GM18499 (cell line): Measurements from ENCODE around the gene CATSPERZ.

ENCODE experiments used
- ATAC-seq: cut with Tn5 transposase; IDR thresholded peaks from one replicate; pipeline ENCODE4 v1.9.1; 2021; ENCODE audit warnings: moderate number of reproducible peaks; ENCODE audit not compliant: insufficient read depth, unreplicated experiment

CATSPERZ gene

DNA sequence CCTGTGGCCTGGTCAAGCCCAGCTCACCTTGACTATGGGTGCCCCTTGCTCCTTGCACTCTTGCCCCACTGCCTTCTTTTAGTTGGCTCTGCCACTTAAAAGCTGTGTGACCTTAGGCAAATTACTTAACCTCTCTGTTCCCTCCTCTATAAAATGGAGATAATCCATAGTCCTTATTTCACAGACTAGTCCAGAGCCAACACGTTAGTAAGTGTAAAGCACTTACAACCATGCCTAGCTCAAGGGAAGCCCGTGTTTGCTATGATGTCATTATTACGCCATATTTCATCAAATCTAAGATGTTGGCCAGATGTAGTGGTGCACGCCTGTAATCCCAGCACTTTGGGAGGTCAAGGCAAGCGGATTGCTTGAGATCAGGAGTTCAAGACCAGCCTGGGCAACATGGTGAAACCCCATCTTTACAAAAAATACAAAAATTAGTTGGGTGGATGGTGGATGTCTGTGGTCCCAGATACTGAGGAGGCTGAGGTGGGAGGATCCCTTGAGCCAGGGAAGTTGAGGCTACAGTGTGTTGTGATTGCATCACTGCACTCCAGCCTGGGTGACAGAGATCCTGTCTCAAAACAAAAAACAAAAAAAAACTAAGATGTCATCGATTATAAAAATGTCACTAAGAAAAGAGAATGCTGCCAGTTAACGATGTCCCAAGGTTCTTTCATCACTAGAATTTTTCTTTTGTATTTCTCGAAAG, 37.5 kb downstream of the CATSPERZ start:
- no peak for ATAC-seq

- ATAC-seq, result no peak
Observed at GRCh38 chr11:64338716-64339115, 38.6 kb downstream of the CATSPERZ start.

- no peak for ATAC-seq
Observed at GRCh38 chr11:64339286-64339685, 39.1 kb downstream of the CATSPERZ start.

DNA sequence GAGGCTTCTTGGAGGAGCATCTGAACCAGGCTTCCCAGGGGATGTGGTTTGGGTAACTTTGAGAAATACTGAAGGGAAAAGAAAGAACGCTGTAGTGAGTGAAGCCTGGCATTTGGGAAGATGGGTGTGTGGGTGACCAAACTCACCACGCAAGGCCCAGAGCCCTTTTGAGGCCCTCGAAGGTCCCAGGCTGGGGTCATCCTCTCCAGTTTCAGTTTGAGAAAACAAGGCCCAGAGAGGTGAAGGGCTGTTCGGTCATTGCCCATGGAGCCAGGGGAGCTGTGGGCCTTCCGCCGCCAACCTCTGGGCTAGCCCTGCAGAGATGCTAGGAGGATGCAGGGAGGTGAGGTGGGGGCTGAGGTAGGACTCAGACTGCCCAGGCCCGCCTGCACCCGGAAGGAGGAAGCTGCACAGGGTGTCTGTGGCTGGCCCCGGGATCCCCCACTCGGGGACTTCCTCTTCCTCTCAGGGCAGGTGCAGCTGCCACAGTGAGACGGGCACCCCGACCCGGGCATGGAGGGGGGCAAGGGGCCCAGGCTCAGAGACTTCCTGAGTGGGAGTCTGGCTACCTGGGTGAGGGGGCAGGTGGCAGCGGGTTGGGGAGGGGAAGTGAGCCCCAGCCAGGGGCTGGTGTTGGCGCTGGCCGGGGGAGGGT, 39.7 kb downstream of the CATSPERZ start, which contains the start of gene CCDC88B:
TSS of gene CCDC88B (plus strand) at position 451 of the 655 bp plus-strand sequence. CDS start at position 514, 63 bp downstream.
- ATAC-seq, result no peak

DNA sequence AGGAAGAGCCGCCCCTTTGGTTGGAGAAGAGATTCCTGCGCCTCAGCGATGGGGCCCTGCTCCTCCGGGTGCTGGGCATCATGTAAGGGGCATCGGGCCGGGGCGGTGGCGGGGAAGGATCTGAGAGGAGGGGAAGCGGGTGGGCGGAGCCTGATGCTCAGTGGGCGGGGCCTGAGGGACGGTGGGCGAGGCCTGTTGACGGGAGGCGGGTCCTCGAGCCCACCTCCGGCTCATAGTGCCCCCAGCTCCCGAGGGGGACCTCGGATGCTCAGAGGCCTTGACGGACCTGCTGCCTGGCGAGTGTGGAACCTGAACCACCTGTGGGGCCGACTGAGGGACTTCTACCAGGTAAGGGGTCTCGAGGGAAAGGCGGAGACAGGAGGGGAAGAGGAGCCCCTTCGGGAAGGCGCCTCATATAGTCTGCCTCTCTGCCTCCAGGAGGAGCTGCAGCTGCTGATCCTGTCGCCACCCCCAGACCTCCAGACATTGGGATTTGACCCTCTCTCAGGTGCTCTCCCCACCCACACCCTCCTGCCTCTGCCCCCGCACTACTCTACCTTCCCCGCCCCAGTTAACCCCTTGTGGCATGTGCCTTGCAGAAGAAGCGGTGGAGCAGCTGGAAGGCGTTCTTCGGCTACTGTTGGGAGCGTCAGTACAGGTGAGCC, 40.6 kb downstream of the CATSPERZ start:
- no peak for ATAC-seq

DNA sequence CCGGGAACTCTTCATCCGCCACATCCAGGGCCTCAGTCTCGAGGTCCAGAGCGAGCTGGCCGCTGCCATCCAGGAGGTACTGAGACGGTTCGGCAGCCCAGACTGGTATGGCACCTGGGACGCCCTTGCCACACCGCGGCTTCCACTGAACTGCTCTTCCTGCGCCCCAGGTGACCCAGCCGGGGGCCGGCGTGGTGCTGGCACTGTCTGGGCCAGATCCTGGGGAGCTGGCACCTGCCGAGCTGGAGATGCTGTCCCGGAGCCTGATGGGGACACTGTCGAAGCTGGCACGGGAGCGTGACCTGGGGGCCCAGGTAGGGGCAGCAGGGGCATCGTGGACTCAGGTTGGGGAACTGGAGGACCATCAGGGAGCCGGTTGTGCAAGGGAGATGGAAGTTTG, 41.3 kb downstream of the CATSPERZ start:
- no peak for ATAC-seq

DNA sequence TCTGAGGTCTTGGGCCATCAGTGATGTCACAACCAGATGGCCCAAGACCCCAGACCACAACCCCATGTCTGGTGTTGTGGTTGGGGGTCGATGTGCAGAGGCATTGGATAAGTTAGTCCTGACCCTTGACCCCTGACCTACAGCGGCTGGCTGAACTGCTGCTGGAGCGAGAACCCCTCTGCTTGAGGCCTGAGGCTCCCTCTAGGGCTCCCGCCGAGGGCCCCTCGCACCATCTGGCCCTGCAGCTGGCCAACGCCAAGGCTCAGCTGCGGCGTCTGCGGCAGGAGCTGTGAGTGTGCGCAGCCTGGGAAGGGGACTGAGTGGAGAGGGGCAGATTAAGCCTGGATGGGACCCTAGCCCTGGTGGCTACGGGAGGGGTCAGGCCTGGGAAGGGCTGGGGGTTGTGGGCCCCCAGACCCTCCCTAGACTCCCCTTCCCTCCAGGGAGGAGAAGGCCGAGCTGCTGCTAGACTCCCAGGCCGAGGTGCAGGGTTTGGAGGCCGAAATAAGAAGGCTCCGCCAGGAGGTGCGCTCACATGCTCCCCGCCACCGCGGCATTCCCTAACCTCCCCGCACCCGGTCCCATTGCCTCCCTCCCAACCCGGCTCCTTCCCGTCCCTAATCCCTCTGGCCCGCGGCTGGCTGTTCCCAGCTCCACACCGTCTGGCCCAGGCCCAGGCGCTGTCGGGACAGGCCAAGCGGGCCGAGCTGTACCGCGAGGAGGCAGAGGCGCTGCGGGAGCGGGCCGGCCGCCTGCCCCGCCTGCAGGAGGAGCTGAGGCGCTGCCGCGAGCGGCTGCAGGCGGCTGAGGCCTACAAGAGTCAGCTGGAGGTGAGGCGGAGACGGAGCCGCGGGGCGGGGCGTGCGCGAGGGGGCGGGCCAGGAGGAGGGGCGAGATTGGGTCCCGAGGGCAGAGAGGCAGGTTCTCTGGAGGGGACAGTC, 42.0 kb downstream of the CATSPERZ start:
- no peak for ATAC-seq

DNA sequence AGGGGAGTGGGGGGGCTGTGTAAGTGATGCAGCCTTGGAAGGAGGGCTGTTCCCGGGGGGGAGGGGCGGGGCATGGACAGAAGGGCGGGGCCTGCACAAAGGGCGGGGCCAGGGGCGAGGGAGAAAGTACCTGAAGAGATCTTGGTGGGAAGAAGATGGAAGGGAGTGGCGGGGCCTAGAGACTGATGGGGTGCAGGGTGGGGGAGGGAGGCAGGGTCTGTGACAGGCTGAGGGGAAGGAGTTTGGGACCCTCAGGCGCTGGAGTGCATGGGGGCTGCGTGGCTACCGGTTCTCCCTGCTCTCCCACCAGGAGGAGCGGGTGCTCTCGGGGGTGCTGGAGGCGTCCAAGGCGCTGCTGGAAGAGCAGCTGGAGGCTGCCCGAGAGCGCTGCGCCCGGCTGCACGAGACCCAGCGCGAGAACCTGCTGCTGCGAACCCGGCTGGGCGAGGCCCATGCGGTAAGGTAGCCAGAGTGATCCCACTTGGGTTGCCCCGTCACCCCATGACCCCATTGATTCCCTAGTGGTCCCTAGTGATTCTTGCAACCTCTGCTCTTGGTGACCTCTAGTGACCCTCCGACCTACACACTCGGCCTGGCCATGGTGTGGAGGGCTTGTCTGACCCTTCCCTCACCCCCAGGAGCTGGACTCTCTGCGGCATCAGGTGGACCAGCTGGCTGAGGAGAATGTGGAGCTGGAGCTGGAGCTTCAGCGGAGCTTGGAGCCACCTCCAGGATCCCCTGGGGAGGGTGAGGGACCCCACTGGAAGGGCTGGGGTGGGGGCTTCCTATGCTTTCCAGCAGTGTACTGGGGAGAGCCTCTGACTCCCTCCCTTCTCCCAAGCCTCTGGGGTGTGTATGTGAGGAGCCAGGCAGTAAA, 42.9 kb downstream of the CATSPERZ start:
- ATAC-seq, result no peak

- no peak for ATAC-seq
Observed at GRCh38 chr11:64343767-64344559, 43.8 kb downstream of the CATSPERZ start.

DNA sequence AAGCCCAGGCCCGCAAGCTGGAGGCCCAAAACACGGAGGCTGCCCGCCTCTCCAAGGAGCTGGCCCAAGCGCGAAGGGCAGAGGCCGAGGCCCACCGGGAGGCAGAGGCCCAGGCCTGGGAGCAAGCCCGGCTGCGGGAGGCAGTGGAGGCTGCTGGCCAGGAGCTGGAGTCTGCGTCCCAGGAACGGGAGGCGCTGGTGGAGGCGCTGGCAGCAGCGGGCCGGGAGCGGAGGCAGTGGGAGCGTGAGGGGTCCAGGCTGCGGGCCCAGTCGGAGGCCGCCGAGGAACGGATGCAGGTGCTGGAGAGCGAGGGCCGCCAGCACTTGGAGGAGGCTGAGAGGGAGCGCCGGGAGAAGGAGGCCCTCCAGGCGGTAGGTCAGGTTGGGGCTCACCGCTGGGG, 44.6 kb downstream of the CATSPERZ start:
- no peak for ATAC-seq

- no peak for ATAC-seq
Observed at GRCh38 chr11:64347193-64347867, 47.2 kb downstream of the CATSPERZ start.

DNA sequence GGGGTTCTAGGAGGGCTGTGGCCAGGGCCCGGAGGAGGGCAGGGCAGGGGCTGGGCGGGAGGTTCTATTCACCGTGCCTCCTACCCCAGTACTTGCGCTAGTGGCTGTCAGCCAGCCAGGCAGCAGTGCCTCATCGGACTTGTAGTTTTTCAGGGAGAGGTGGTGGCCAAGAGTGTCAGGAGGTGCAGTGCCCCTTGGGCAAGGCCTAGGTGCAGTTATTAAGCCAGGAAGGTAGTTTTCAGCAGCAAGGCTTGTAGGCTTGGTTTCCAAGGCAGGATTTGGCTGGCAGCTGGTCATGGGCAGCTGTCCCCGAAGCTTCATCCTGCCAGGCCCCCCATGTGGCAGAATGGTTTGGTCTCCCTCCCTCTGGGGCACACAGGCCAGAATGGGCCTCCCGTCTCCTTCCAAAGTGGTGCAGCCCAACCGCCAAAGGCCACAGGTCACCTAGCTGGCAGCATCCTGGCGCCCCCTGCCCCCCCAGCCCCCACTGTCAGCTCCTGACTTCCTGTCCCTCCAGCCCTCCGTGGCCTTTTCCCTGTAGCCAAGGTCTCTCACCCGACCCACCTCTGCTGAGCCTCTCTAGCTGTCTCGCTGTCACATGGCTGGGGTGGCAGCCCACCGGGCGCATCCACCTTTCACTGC, 48.3 kb downstream of the CATSPERZ start:
- ATAC-seq, result no peak

- ATAC-seq, result no peak
Observed at GRCh38 chr11:64349025-64349387, 48.8 kb downstream of the CATSPERZ start.

GRCh38 chr11:64349404-64349803, 49.2 kb downstream of the CATSPERZ start:
- ATAC-seq, result no peak

GRCh38 chr11:64351136-64351631, 51.0 kb downstream of the CATSPERZ start:
- no peak for ATAC-seq

GRCh38 chr11:64352099-64352994, 52.2 kb downstream of the CATSPERZ start:
- no peak for ATAC-seq
